GM18868 (cell line): ENCODE measurements around the gene PFDN2.
A peak's percentile ranks its signal among the peaks of the same experiment; 100 is the strongest.

Experiments
- ATAC-seq: cut with Tn5 transposase; IDR thresholded peaks from one replicate; pipeline ENCODE4 v1.9.1; 2021; ENCODE audit warnings: mild to moderate bottlenecking, moderate library complexity; ENCODE audit not compliant: unreplicated experiment

PFDN2 gene

GRCh38 chr1:161106431-161106830 is 11.4 kb downstream of the PFDN2 start:
- ATAC-seq: no peak

- ATAC-seq: no peak
Observed at GRCh38 chr1:161100556-161100955, 17.3 kb downstream of the PFDN2 start.

GRCh38 chr1:161099090-161099802 is 18.6 kb downstream of the PFDN2 start:
- ATAC-seq: no peak

GRCh38 chr1:161098210-161099068 is 19.4 kb downstream of the PFDN2 start, which contains the start of gene KLHDC9:
Gene KLHDC9 (plus strand): TSS chr1:161098361. CDS start chr1:161098536, 175 bp downstream.
- peak; percentile 75 for ATAC-seq

- ATAC-seq: no peak
Observed at GRCh38 chr1:161096530-161096929, 21.3 kb downstream of the PFDN2 start.

- no peak for ATAC-seq
Observed at GRCh38 chr1:161096015-161096414, 21.8 kb downstream of the PFDN2 start.

GRCh38 chr1:161095230-161095629 is 22.6 kb downstream of the PFDN2 start:
- no peak for ATAC-seq

- no peak for ATAC-seq
Observed at GRCh38 chr1:161094481-161094880, 23.4 kb downstream of the PFDN2 start.

- ATAC-seq: peak; percentile 50
Observed at GRCh38 chr1:161092621-161093028, 25.2 kb downstream of the PFDN2 start.

- no peak for ATAC-seq
Observed at GRCh38 chr1:161091796-161092507, 25.9 kb downstream of the PFDN2 start.

GRCh38 chr1:161091093-161091492 is 26.7 kb downstream of the PFDN2 start:
- ATAC-seq: no peak

- ATAC-seq: no peak
Observed at GRCh38 chr1:161090617-161091016, 27.2 kb downstream of the PFDN2 start.

GRCh38 chr1:161089938-161090337 is 27.9 kb downstream of the PFDN2 start:
- no peak for ATAC-seq

GRCh38 chr1:161089251-161089924 is 28.4 kb downstream of the PFDN2 start, which contains the start of gene NECTIN4:
Gene NECTIN4 (minus strand): TSS chr1:161089558. CDS start chr1:161089296, 262 bp downstream.
- ATAC-seq: no peak

- no peak for ATAC-seq
Observed at GRCh38 chr1:161088587-161089110, 29.2 kb downstream of the PFDN2 start.

GRCh38 chr1:161086457-161086856 is 31.4 kb downstream of the PFDN2 start:
- no peak for ATAC-seq

GRCh38 chr1:161085165-161085564 is 32.7 kb downstream of the PFDN2 start:
- ATAC-seq: no peak

- ATAC-seq: no peak
Observed at GRCh38 chr1:161084597-161084988, 33.2 kb downstream of the PFDN2 start.

- no peak for ATAC-seq
Observed at GRCh38 chr1:161083748-161084596, 33.9 kb downstream of the PFDN2 start.
